WTC11 (cell line): ENCODE data around the gene CD34.

Experiments
- CBFB ChIP-seq: sonication (generic); formaldehyde crosslinking; IDR thresholded peaks from 2 replicates; pipeline ENCODE4 v1.8.1; 2022; ENCODE audit warnings: mild to moderate bottlenecking, low read depth, missing genetic modification reagents
- RELA ChIP-seq: sonication (generic); formaldehyde crosslinking; IDR thresholded peaks from 2 replicates; pipeline ENCODE4 v1.8.1; 2022; ENCODE audit warnings: missing genetic modification reagents, mild to moderate bottlenecking, borderline replicate concordance

GRCh38 chr1:207903767-207904166 is 7.2 kb downstream of the CD34 start:
- TF ChIP-seq RELA (CRISPR knock-in tag), result no peak
- TF ChIP-seq CBFB (CRISPR knock-in tag), result no peak
